Muscle of arm (tissue), 12 donors: ENCODE measurements around the gene RSPRY1. TPM values are rescaled to one million over a fixed set of nuclear protein-coding genes. Genes with fewer than 3 reads are reported as not detected.
"Not testable (repeated sequence)": the region's sequence is repeated elsewhere in the genome, so short reads cannot be mapped to it uniquely, and the experiment has no call there.

Source experiments
- DNase-seq: peaks from one replicate; pipeline ENCODE4 v3.0.0-alpha.2; 2013
- polyA plus RNA-seq, 12 donors: library from polyadenylated mRNA; unstranded; fragments of 120-200 nt; gene quantifications; one replicate each; pipeline ENCODE4 v1.2.1, GENCODE V29; 2013; ENCODE audit not compliant: insufficient read length in 12 of 12

Gene RSPRY1
- polyA plus RNA-seq, 12 donors, result 17.3 to 37.3 (median 27.7) TPM; not detected in 1

GRCh38 chr16:57252148-57252721, 66.1 kb downstream of the RSPRY1 start:
- no peak for DNase-seq

GRCh38 chr16:57253466-57253865, 67.3 kb downstream of the RSPRY1 start:
- no peak for DNase-seq

- no peak for DNase-seq
Observed at GRCh38 chr16:57255686-57256415, 69.7 kb downstream of the RSPRY1 start.

- no peak for DNase-seq
Observed at GRCh38 chr16:57256601-57257395, 70.7 kb downstream of the RSPRY1 start.

DNA sequence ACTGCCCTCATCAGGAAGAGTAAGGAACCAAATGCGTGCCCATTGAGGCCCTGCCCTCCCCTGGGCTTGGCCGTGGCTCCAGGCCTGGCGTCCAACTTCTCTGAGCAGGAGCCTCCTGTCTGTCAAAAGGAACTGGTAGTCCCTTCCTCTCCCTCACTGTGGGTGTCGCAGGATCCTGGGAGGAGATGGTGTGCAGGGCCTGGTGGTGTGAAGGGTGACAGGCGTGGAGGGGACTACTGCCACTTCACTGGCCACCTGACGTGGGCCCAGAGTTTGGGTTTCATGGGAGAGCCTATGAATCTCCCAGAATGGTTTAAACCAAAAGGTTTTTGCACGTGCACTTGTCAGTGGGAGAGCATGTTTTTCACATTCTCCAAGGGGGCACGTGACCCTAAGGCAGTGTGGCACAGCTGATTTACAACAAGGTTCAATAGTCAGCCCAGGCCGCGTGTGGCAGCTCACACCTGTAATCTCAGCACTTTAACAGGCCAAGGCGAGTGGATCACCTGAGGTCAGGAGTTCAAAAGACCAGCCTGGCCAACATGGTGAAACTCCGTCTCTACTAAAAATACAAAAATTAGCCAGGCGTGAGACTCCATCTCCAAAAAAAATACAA, 71.4 kb downstream of the RSPRY1 start:
- DNase-seq, result no peak

DNA sequence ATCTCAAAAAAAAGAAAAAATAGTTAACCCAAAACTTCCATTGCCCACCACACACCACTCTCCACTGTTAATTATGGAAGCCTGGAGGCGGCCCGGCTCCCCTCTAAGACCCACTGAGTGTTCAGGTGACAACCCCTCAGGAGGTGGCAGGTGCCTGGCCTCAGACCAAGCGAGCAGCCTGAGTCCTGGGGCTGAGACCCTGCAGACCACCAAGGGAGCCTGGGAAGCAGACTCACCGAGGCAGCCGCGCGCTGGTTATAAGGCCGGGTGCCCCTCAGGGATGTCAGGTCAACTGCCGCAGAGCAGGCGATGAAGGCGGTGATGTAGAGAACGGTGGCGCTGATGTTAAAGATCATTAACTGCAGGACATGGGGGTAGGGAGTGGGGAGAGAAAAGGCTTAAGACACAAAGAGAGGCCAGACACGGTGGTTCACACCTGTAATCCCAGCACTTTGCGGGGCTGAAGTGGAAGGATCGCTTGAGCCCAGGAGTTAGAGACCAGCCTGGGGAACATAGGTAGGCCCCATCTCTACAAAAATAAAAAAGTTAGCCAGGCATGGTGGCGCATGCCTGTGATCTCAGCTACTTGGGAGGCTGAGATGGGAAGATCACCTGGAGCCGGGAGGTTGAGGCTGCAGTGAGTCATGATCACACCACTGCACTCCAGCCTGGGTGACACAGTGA, 72.2 kb downstream of the RSPRY1 start:
- no peak for DNase-seq

DNA sequence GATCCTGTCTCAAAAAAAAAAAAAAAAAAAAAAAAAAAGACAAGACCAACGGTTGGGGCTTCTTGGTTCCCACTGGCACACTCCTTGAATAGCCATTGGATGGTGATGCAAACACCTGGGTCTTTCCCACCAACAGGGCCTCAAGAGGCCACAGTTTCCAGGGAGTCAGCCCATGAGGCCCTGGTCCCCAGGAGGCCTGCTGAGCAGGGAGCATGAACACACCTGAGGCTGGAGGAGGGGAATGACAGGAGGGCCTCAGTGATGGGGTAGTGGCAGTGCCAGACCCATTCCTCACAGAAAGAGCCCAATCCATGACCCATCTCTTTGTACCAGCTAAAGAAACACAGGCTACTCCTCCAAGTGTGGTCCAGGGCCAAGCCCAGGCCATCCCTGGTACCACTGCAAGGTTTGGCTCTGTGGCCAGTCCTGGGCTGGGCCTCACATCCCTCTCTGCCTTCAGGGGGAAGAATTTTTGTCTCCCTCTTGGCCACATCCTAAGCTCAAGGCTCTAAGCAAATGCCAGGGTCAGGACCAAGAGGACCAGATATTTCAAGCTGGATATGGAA, 72.9 kb downstream of the RSPRY1 start:
- DNase-seq, result no peak

DNA sequence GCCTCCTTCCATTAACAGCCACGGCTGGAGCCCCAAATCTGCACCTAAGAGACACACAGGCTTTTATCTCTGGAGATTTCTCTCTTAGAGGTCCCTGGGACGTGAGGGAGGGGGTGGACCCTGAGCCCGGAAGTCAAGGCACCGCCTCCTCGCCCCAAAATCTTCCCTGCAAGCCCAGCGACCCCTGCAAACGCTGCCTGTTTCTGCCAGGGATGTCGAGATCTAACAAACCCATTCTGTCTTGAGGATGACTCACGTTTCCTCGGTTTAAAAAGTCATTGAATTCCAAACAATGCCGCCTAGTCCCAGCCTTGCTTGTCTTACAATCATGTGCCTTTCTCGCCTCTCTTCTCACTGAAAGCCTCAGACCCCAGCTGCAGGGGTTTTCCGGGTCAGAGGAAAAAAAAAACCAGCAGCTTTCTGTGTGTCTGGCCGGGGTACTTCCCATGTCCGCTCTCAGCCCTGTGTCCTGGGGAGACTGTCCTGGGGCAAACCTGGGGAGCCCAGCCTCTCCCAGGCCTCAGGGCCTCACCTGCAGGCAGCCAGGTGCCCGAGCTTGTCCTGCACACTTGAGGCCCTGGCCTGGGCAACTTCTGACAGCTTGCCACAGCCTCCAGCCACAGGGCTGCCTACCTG, 74.3 kb downstream of the RSPRY1 start:
- DNase-seq, result no peak

GRCh38 chr16:57261806-57262205, 75.7 kb downstream of the RSPRY1 start:
- DNase-seq, result no peak

DNA sequence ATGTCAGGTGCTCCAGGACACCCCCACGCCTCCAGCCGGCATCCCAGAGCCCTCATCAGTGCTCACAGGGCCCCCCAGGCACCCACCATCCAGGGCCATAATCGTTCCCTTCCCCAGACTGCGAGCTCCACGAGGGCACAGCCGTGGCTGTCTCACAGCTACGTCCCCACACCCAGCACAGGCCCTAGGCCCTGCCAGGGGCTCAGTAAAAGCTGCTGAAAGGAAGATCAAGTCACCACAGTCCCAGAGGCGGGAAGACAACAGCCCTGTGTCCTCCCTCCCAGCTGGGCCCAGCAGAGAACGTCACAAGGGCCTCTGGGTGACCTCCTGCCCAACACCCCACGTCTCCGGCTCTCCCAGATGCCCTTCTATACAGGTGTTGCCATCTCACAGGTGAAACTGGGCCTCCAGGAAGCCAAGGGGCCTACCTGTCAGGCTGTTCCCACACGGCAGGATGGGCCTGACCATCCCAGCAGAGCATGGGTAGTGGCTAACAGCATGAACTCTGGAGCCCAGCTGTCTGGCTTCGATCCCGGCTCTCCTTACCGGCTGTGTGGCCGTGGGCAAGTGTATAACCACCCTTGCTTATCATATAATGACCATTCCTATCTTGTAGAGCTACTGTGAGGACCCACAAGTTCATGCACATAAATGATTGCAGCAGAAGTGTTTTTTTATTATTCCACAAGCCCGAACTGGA, 76.9 kb downstream of the RSPRY1 start:
- DNase-seq, result no peak

DNA sequence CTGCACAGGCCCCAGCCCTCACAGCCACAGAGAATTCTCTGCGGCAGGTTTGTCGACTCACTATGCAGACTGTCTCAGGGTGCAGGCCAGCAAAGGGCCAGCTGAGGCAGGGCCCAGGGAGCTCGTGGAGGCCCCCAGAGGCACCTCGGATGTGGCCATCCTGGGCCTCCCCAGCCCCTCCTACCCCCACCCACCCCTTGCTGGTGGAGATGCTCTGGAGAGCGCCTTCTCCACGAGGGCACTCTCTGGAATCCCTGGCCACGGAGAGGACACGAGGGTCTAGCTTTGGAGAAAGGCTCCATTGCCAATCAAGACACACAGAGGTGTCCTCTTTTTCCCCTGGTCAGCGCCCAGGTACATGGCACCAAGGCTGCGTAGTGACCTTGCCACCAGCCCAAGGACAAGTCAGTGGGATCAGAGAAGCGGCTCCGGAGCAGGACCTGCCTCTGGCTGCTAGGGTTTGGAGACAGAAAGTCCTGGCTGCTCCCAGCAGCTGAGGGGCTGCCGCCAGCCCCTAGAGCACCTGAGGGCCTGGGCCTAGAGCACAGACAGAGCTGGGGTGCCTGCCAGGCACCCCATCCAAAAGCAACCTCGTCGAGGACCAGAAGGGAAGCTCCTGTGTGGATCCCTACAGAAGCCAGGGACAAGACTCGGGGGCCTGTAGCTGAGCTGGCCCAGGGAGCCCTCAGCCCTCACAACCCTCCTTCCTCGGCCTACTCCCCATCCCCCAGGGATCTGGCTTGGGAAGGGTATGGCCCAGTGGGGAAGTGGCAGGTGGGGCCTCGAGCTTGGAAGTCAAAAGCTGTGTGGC, 77.6 kb downstream of the RSPRY1 start:
- no peak for DNase-seq

DNA sequence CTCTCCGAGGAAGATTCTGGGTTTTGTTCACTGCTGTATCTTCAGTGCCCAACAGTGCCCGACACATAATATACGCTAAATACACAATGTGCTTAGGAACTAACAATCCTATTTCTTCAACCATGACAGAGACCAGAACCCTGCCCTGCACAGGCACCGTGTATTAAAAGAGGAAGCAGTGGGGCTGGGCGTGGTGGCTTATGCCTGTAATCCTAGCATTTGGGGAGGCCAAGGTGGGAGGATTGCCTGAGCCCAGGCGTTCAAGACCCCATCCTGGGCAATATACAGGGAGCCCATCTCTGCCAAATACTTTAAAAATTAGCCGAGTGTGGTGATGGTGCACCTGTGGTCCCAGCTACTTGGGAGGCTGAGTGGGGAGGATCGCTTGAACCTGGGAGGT, 78.3 kb downstream of the RSPRY1 start:
- no peak for DNase-seq

DNA sequence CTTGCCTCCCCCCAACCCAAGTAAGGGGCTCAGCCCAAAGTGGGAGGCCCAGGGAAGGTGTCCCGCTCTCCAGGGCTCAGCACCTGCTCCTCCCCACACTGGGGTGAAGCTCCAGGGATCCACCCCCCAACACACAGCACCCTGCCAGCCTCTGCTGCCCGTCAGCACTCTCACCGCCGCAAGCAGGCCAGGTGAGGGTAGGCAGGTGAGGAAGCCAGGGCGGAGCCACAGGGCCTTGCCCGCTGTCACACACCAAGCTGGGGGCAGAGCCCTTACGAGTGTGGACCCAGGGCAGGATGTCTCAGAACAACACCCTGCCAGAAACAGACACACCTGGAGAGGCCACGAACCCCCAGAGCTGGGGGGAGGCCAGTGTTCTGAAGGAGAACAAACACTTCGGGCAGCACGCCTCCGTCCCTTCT, 78.8 kb downstream of the RSPRY1 start:
- no peak for DNase-seq

GRCh38 chr16:57265850-57266530, 79.9 kb downstream of the RSPRY1 start:
- no peak for DNase-seq

GRCh38 chr16:57266531-57267260, 80.6 kb downstream of the RSPRY1 start:
- no peak for DNase-seq

DNA sequence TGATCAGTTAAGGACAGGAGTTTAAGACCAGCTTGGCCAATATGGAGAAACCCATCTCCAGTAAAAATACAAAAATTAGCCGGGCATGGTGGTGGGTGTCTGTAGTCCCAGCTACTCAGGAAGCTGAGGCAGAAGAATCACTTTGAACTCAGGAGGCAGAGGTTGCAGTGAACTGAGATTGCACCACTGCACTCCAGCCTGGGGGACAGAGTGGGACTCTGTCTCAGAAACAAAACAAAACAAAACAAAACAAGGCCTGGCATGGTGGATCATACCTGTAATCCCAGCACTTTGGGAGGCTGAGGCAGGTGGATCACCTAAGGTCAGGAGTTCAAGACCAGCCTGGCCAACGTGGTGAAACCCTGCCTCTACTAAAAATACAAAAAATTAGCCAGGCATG, 81.2 kb downstream of the RSPRY1 start:
- DNase-seq, result not testable (repeated sequence)

DNA sequence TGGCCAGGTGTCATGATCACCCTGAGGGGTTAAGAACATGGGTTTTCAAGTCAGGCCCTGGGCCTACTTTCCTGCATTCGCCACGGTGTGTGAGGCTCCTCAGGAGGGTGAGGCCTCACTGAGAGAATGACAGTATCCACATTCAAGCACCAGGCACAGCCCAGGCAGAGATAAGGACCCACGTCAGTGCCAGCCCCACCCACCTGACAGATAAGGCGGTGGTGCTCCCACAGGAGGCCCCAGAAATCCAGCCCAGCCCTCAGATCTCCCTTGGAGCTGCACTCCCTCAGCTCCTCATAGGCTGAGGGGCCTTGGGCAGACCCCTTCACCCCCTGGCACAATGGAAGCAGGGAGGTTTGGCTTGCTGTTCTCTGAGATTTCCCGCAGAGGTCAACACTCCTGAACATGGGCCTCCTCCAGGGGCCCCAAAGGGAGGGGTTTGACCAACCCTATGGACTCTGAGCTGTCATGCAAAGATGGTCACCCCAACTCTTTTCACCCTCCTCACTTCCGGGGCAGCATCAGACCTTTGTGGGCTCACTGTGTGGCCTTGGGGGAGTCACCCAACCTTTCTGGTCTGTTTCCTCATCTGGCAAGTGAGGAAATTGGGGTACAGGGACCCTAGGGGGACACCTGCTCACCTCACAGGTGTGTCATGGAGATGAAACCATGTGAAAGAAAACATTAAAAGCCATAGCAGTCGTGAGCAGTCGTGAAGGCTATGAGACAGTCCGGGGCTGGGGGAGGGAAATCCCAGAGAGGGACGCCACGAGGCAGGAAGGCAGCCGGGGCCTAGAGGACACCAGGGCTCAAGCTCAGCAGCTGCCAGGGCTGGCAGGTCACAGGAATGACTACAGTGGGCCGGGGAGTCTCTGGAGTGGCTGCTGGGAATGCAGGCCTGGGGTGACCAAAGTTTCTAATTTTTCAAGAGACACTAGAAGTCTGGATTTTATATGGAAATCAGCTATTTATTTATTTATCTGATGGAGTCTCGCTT, 83.0 kb downstream of the RSPRY1 start:
- no peak for DNase-seq
